Dermis microvascular lymphatic vessel endothelial cell (primary cell): ENCODE data around the gene HIRA. TPM values are rescaled to one million over a fixed set of nuclear protein-coding genes. Genes with fewer than 3 reads are reported as not detected.
"Not testable (repeated sequence)": the region's sequence is repeated elsewhere in the genome, so short reads cannot be mapped to it uniquely, and the experiment has no call there.

ENCODE experiments used
- DNase-seq, 2 donors: peaks; one replicate each; pipeline versions ENCODE4 v3.0.0 to v3.0.0-alpha.2; 2010; ENCODE audit warnings: low read depth in 2 of 2
- total RNA-seq: library from RNA; depleted of rRNA; stranded (reverse); fragments of >200 nt; gene quantifications from 2 replicates; pipeline ENCODE4 v1.2.1, GENCODE V29; 2014

HIRA gene
- total RNA-seq, 1 donor from 2014 or later = 14.8 TPM

DNA sequence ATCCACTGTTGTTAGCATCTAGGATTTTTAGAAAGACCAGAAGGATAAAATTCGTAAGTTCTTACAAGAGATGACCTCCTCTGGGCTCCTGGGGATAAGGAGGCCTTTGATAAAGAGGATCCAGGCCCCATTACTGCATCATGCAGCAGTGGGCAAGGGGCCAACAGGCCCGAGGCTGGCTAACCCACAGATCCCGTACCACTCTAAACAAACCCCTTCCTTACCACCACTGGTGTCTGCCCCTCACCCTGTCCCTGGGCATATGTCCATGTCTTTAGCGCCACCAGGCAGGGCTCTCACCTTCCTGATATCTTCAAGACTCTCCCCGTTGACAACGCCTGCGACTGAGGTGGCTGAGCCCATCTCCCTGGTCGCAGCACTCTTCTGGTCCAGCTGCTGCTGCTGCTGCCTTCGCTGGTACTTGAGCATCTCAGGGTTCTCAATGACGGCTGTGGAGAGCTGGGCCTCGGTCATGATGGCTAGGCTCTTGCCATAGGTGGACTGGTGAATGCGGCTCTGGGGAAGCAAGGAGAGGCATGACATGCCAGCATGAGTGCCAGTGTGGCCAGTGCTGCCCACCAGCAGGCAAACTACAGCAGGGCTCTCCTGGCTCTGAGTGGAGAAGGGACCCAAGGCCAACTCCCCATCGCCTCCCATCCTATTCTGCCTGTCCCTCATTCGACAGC, 46.2 kb downstream of the HIRA start:
- DNase-seq = no peak

DNA sequence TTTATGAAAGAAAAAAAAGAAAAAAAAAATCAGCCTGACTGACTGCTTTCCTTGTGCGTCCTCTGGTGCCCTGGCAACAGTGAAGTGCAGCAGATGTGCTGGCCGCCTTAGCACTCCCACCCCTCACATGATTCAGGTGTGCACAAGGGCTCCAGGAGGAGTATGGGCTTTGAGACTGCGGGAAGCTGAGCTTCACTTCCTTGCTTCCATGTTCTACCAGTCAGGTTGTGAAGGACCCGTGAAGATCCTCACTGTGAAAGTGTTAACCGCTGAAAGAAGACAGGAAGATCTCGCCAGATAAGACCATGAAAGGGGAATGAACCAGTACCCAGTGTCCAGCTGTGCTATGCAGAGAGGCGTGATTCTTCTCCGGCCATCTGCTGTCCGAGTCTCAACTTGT, 48.2 kb downstream of the HIRA start:
- DNase-seq = no peak

DNA sequence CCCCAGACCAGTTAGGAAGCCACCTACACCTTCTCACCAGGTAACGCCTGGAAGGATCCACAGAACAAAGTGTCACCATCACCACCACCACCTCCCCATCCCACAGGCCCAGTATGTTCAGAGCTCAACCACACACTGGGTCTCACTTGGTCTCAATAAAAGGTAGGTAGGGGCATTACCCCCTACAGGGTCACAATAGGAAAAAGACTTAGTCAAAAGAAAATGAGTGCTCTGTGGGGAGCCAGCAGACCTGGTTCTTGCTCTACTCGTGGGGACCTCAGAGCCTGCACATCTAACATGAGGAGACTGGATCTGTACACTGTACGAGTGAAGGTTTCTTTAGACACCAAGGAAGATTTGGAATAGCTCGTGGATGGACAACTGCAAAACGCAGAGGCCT, 49.3 kb downstream of the HIRA start:
- DNase-seq = no peak

DNA sequence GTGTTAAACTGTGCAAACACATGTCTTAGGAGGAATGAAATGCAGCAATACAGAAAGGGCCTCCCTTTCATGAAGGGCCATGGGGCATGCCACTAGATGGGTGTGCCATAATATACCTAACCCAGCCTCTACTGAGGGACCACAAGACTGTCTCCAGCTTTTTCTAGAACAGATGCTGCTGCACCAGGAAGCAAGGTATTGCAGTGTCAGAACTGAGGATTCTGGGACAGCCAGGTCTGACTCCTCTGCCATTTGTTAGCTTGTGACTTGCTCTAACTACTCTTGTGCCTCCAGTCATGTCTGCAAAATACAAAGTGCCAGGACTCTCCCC, 53.2 kb downstream of the HIRA start:
- DNase-seq = no peak

DNA sequence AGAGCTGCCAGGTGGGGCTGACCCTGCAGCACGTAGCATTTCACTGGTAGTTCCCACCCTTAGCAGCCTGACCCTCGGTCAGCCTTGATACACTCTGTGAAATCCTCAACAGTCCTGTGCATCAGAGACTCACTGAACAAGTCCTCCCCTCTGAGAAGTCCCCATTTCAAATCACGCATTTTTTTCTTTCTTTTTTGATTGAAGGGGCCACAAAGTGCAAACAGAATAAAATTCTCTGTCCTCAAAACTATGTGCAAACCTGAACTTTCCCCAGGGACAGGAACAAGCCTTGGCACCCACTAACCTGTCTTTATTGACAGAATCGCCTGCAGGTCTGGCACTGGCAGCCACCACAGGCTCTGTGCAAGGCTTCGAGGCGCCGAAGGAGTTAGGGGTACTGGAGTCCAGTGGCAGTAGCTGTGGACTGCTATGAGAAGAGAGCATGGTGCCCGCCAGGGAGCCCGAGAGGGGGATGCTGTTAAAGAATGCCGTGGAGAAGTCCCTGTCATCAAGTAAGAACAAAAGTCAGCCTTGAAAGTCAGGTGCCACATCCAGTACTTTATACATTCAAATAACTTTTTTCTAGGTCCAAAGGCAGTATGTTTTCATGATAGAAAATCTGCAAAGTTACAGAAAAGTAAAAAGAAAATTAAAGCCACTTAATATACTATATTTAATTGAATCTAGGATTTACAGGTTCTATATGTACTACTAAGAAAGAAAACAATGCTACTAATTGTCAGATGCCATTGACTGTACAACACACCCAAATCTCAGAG, 53.8 kb downstream of the HIRA start:
- no peak for DNase-seq

DNA sequence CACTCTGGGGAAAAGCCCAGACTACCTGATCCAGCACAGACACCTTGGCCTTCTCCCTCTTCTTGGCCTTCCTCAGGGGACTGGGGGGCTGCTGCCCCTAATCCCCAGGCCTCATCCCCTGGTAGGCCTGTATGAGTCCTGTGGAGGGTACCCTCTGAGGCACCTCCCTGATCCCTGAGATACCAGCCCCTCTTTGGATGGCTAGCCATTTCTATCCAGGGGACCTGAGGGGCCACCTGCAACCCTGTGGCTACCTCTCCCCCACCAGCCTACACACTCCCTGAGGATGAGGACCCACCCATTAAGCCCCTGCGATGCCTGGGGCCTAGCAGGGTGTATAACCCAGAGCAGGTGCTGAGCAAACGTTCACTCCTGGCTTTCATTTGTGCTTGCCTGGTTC, 54.6 kb downstream of the HIRA start:
- no peak for DNase-seq

DNA sequence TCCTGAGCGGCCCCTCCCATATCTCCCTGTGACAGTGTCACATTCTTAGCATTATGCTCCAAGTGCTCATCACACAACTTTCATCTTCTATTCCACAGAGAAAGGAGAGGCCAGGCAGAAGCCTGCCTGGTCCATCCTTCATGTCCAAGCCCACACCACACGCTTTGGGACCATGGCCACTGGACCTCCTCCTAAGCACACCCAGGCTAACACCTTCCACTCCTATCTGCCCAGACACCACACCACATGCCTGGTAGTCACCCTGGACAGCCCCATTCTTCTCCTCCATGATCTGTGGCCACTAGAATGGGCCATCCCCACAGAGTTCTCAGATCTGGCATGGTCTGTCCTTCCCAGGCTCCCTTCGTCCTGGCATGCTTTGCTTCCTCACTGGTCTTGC, 55.3 kb downstream of the HIRA start:
- DNase-seq = no peak

DNA sequence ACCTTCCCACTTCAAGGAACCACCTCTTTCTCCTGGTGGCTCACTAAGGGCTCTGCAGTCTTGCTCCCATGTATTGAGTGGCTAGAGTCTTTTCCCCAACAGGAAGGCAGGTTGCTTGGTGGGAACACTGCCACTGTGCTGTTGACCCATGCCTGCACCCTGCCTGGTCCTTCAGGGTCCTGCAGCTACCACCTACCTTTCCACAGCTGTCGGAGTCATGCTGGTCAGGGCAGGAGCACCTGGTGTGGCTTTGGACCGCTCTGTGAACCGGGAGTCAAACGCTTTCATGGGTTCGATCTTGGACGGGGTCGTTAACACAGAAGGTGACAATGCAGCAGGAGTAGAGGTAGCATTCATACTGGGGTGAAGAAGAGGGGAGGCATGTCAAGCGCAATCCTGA, 56.1 kb downstream of the HIRA start:
- DNase-seq = no peak

DNA sequence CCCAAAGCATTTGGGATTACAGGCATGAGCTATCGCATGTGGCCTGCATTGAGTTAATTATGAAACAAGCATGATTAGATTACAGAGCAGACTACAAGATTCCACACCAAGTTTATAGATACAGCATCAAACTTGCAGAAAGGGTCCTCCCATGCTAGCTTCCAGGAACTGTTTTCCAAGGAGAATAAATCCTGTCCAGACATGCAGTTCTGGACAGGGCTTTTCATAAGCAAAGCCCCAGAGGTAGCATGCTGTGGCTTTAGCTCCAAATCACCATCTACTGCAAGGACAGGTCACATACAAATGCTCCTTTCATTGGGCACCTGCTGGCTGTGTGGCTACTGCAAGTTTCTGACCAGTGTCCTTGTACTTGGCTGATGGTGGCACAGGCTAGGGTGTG, 57.1 kb downstream of the HIRA start:
- DNase-seq = no peak

DNA sequence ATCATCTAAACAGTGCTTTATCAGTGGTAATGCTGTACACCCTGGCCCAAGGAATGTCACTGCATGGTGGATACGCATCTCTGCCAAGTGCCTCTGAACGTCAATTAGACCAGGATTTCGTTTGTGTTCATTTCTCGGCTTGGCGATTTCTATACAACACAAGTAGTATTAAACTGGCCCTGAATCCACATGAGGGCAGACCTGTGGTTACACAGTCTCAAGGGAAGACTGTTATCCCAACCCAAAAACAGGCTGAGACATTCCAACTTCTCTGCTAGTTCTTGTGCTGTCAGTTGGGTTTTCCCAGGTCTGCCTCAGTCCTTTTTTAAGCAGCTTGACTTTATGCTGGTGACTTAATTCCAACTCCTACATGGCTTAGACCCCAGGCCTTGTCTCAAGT, 58.1 kb downstream of the HIRA start:
- no peak for DNase-seq

DNA sequence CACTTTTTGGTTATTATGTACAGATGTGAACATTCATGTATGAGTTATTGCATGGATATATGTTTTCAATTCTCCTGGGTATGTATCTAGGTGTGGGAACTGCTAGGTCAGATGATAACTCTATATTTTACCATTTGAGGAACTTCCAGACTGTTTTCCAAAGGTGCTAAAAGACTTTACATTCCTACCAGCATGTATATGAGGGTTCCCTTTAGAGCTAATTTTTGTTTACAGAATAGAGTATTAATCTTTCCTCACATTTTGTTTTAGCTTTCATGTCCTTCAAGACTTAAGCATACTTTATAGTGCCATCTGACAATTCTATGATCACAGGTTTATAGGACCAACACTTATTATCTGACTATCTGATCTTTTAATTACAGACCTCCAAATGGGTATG, 59.6 kb downstream of the HIRA start:
- DNase-seq = no peak

DNA sequence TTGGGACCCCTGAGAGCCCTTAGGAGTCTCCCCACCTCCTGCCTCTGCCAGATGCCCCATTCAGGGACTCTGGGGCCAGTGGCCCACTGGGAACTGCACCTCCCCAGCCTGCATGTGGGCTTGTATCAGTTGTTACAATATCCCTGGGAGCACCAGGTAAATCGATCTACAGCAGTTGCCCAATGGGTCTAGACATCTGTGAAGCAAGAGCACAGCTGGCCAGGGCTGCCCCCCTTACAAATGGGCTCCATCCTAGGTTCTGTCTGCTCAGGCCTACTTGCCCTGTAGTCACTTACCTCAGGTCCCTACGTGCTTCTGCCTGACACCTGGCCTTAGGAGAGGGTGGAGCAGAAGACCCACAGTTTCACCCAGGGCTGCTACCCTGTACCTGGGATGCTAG, 62.7 kb downstream of the HIRA start:
- DNase-seq = no peak

DNA sequence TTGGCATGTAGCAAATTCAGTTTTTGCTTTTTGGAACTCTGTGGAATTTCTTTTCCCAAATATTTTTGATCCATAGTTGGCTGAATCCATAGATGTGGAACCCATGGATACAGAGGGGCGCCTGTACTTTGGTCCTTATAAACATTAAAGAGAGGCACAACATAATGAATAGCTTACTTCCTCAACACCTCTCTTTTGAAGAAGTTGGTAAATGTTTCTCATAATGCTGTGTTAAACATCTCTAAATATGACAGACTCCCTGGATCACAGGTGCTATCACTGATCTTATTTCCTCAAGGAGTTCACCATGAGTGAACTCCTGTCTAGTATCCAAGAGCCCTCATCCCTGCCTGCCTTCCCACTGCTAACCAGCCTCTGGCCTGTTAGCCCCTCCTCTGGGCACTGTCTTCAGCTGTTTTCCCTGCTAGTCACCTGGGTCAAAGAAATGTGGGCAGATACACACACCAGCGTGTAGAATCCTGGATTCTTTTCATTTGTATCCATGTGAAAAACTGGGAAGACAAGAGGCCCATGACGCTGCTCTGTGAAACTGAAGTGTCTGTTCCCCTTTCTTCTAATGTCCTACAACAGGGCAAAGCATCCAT, 63.7 kb downstream of the HIRA start:
- DNase-seq = no peak

DNA sequence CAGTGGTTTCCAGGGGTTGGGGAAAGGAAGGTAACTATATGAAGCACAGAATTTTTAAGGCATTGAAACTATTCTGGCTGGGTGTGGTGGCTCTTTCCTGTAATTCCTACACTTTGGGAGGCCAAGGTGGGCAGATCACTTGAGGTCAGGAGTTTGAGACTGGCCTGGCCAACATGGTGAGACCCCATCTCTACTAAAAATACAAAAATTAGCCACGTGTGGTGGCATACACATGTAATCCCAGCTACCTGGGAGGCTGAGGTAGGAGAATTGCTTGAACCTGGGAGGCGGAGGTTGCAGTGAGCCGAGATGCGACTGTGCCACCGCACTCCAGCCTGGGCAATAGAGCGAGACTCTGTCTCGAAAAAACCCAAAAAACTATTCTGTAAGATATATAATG, 68.0 kb downstream of the HIRA start:
- DNase-seq = not testable (repeated sequence)

DNA sequence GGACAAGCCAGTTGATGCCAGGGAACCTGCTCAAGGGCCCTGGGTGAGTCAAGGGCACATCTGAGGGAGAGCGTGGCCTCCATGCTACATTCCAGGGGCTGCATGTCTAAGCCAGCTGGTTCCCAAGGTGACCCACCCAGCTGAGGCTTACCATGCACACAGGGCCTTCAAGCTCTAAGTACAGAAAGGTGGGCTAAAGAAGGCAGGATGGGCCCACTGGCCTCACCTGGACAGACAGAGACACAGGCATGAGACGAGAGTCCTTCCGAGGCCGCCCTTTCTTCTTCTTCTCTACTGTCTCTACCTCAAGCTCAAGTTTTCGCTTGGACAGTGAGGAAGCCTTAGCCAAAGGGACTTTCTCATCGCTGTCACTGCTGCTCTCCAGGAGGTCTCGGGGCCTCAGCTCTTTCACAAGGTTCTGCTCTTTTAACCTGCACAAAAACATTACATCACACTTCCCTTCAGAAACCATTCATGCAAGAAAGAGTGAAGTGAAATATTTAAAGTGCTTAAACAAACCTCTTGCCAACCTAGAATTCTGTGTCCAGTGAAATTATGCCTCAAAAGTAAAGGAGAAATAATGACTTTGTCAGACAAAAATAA, 69.9 kb downstream of the HIRA start:
- DNase-seq = no peak

DNA sequence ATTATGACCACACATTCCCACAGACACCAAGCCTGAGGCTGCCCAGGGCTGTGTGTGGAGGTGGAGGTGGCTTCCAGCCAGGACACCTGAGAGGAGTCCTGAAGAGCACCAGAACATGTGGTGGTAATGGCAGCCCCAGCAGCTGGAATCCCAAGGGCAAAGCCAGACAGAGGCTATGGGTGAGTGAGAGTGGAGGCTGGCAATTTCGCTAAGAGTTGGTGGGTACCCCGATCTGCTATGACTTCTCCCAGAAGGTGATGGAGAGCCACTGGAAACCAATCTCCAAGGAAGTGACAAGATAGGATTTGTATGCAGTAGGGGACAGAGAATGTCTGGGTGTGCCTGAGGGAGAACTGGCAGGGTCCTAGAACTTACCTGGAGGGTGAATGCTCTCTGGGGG, 70.7 kb downstream of the HIRA start:
- no peak for DNase-seq

DNA sequence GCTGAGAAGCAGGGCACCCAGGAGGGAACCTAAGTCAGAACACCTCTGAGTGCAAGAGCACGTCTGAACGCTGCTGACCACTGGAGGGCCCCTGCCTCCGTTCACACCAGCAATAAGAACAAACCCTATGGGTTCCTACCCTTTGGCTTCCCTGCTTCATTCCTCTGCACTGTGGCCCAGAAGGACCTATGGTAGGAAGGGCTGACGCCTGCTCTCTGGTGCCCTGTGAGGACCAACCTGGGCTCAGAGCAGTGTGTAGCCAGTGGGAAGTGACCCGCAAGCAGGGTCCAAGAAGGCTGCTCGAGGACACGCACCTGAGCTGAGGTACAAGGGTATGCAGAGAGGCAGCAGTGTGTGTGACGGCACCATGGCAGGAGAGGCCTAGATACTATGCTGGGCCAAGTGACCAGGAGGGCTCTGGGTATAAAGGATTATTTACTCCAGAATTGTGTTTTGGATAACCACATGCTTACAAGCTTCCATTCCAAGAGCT, 71.2 kb downstream of the HIRA start:
- no peak for DNase-seq

DNA sequence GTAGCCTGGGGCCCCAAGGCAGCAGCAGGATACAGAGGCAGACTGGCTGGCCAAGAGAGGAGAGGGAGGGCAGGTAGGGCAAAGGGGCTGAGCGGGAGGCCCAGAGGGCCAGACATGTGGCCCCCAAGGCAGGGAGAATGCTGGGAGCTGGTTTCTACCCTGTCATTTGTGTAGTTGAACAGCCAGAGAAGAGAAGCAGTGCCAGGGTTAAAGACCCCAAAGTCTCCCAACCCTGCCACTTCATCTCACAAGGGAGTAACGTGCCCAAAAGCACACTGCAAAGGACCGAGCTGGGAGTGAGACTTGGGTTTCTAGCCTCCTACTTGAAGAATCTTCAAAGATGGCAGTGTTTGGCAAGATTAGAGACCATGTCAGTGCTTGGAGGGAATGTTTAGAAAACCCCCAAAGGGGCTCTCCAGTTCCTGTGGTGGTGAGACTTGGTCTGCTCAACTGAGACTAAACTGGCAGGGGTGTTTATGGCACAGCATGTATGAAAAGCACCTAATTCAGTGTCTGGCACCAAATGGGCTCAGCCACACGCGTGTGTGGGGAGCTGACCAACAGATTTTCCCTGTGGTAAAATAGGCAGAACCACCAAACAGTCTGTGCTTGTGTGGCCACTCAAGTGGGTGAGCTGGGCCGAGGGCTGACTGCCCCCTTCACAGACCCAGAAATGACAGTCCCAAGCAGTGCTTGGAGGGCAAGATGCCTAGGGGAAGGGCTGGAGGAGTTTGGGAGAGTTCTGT, 71.8 kb downstream of the HIRA start:
- DNase-seq = no peak

DNA sequence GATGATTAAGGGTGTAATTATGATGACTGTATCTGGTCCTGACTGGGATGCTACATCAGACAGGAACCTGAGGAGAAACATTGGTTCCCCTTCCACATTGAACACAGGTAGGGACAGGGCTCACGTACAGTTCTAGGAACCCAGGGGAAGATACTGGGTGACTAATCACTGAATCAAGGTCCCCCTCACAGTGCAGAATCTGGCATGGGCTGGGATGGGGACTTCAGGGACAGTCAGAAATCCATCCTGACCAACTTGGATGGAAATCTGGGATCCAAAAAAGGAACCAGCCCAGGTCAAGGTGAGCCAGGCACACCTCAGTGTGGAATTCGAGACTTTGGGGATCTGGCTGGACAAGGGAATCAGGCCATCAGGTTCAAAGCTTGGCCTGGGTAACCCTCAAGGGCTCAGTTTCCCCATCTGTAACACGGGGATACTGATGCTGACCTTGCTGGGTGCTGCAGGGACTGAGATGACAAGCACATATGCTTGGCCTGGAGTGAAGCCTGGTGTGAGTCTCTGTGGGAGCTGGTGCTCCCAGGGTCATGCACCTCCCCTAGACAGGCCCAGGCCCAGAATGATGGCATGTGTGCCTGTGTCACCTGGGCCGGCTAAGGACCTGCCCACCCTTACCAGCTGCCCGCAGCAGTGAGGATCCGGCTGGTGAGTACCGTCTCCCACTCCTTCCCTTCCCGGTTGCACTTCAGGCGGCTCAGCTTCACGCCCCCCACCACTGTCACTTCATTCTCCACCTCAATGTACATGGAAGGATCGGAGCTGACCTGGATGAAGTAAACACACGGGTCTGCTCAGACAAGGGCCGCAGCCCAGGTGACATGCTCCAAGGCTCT, 72.6 kb downstream of the HIRA start:
- DNase-seq = no peak

DNA sequence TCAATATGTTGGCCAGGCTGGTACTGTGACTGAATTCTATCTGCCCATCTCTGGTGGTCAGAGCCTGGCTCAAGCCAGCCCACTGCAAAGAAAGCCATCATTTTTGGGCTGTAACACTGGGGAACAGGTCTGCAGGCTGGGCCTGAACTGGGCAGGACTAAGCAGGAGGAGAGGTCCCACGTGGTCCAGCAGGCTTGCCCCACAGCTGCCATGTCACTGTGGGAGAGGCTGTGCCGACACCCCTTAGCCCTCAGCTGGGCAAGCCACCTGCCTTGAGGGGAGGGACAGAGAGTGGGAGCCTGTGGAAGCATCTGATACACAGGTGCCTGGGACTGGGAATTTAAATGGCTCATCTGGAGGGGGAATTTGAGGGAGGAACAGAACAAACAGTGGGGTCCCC, 73.3 kb downstream of the HIRA start:
- DNase-seq = no peak
